GM20000 (cell line): ENCODE measurements around the gene UBXN1.
"Not testable (repeated sequence)": the region's sequence is repeated elsewhere in the genome, so short reads cannot be mapped to it uniquely, and the experiment has no call there.

ENCODE experiments used
- DNase-seq: peaks from one replicate; pipeline ENCODE4 v3.0.0; 2012; ENCODE audit warnings: low spot score
- CTCF ChIP-seq: IDR thresholded peaks from 2 replicates; pipeline ENCODE4 v1.5.1; 2012; ENCODE audit warnings: mild to moderate bottlenecking, control low read depth; ENCODE audit errors: extremely low read depth, missing control alignments

UBXN1 gene

GRCh38 chr11:62654297-62654696 lies 24.6 kb downstream of the UBXN1 start:
- DNase-seq, result no peak
- no peak for TF ChIP-seq CTCF

- TF ChIP-seq CTCF, result no peak
These were observed 26.5 kb downstream of the UBXN1 start for GRCh38 chr11:62652161-62653006.

GRCh38 chr11:62650283-62650682 lies 28.6 kb downstream of the UBXN1 start:
- not testable (repeated sequence) for DNase-seq

More at GRCh38 chr11:62652161-62653006, 26.5 kb downstream of the UBXN1 start:
- DNase-seq, result no peak

- DNase-seq, result no peak
- no peak for TF ChIP-seq CTCF
These were observed 29.4 kb downstream of the UBXN1 start for GRCh38 chr11:62649486-62649885.

GRCh38 chr11:62648967-62649364 lies 29.9 kb downstream of the UBXN1 start:
- no peak for DNase-seq
- no peak for TF ChIP-seq CTCF

GRCh38 chr11:62648185-62648966 lies 30.5 kb downstream of the UBXN1 start:
- no peak for TF ChIP-seq CTCF
- DNase-seq, result no peak

GRCh38 chr11:62647609-62648005 lies 31.3 kb downstream of the UBXN1 start:
- TF ChIP-seq CTCF, result no peak
- DNase-seq, result no peak
